HG03378 (cell line): ENCODE data around the gene DHRS3.
"Not testable (repeated sequence)": the region's sequence is repeated elsewhere in the genome, so short reads cannot be mapped to it uniquely, and the experiment has no call there.

Experiments
- ATAC-seq: cut with Tn5 transposase; IDR thresholded peaks from one replicate; pipeline ENCODE4 v1.9.1; 2021; ENCODE audit warnings: mild to moderate bottlenecking, moderate library complexity; ENCODE audit not compliant: unreplicated experiment

Gene DHRS3, protein sequence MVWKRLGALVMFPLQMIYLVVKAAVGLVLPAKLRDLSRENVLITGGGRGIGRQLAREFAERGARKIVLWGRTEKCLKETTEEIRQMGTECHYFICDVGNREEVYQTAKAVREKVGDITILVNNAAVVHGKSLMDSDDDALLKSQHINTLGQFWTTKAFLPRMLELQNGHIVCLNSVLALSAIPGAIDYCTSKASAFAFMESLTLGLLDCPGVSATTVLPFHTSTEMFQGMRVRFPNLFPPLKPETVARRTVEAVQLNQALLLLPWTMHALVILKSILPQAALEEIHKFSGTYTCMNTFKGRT

DNA sequence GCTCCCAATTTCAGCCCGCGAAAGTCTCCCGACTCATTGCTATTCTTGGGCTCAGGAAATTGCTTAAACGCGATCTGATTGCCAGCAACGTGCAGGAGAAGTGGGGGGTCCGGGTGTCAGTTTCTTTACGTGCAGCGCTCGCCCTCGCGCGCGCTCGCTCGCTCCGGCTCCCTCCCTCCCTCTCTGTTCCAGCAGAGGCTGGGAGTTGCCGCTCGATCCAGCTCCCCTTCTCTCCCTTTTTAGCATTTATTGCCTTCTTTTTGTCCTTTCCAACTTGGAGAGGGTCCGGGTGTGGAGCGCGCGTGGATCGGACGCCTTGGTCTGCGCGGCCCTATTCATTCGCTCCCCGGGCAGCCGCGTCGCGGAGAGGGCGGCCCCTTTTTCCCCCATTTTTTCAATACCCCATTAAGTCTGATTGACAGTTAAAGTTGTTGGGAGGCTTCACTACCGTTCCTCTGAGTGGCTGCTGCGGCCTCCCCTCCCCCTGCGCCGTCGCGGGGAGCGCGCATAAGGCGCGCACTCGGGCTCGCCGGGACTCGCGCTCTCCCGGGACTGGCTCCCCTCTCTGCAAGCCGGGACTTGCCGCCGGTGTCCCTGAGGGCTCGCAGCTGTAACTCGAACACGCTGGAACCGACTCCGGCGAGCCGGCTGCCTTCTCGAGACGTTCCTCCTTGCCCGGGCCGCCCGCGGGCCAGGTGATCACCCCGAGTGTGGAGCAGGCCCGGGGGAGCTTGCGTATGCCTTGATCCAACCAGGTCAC, at the start of gene DHRS3:
Gene DHRS3 (minus strand): TSS at position 310 of the 760 bp plus-strand sequence. CDS start 862 bp downstream, outside the sequence.
- ATAC-seq: no peak

- ATAC-seq: no peak
Measured at GRCh38 chr1:12666141-12666735, 48.2 kb upstream of the DHRS3 start.

DNA sequence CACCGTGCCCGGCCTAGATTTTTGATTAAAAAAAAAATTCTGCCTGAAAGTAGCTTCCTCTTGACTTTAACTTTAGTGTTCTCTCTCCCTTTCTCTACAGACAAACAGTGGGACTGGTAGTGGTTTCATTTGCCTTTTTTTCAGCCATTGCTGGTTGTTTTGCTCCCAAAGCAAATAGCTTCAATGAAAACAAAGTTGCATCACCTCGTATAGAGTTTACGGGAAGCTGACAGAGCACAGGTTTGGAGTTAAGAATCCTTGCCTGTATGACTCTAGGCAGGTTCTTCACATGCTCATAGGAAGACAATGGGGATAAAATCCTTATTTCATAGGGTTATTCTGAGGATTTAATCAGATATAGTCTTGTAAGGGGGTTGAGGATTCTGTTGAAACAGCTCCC, 47.5 kb upstream of the DHRS3 start:
- no peak for ATAC-seq

GRCh38 chr1:12662556-12662955, 44.5 kb upstream of the DHRS3 start:
- no peak for ATAC-seq

GRCh38 chr1:12661606-12662219, 43.7 kb upstream of the DHRS3 start:
- no peak for ATAC-seq

- ATAC-seq: no peak
Measured at GRCh38 chr1:12658531-12659453, 40.8 kb upstream of the DHRS3 start.

- not testable (repeated sequence) for ATAC-seq
Measured at GRCh38 chr1:12657885-12658512, 40.0 kb upstream of the DHRS3 start.

DNA sequence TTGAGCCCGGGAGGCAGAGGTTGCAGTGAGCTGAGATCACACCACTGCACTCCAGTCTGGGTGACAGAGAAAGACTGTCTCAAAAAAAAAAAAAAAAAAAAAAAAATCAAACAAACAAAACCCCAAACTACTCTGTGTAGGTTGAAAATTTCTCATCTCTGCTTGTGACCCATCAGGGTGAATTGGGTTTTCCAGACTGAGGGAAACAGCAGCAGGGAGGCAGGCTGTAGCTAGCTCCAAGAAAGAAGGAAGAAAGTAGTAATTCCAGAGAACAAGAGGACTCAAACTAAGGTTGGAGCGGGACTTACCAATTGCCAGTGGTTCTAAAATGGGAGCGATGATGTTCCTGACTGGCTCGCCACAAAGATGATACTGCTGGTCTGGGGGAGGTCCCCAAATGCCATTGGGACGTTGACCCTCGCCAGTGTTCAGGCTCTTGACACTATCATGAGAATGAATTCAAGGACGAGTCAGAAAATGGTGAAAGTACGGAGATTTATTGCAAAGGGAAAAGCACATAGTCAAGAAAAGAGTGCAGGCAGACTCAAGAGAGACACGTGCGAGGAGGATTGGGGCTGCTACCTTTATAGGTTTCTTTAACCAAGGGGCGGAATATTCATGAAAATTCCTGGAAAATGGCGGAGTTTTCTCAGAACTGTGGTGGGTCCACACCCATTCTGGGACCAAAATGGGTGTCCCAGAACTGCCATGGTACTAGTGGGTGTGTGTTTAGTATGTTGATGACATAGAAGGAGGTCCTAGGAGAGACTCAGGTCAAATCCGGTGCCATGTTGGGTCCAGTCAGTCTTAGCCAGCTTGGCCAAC, 39.3 kb upstream of the DHRS3 start:
- ATAC-seq: no peak

- ATAC-seq: no peak
Measured at GRCh38 chr1:12656575-12656974, 38.6 kb upstream of the DHRS3 start.

DNA sequence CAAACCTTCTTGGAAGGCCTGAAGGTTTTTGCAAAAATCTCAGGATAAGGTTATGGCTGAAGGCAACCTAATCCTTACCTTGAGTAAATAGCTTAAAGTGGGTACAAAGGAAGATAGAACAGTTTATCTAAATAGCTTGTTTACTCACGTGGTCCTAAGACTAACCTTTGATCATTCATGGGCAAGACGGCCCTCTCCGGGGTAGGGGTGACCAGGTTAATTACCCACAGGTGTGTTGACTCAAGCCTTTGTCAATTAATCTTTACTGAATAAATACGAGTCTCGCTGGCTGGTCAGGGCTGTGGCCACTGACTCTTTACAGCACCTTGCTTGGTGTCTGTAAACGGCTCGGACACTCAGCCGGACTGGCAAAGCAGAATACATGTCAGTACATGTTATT, 36.6 kb upstream of the DHRS3 start:
- no peak for ATAC-seq

DNA sequence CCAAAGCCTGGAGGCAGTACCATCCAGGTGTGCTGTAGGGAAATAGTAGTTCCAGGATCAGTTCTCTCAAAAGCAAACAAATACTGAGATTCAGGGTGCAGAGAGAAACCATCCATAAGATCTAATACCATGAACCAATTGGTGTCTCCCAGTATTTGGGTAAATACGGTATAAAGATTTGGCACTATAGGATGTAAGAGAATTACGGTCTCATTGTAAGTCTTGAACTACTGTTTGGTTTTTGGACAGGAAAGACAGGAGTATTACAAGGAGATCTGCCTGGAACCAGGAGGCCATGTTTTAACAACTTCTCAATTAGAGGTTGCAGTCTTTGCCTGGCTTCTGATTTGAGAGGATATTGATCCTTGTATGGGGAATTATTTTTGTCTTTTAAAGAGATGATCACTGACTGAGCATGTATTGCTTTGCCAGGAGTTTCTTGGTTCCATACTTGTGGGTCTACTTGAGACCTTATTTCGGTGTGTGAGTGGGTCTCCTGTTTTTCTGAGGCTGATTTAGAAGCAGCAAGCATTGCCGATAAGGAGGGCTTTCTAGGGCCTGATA, 36.1 kb upstream of the DHRS3 start:
- ATAC-seq: no peak

GRCh38 chr1:12649971-12650421, 32.0 kb upstream of the DHRS3 start:
- ATAC-seq: no peak

DNA sequence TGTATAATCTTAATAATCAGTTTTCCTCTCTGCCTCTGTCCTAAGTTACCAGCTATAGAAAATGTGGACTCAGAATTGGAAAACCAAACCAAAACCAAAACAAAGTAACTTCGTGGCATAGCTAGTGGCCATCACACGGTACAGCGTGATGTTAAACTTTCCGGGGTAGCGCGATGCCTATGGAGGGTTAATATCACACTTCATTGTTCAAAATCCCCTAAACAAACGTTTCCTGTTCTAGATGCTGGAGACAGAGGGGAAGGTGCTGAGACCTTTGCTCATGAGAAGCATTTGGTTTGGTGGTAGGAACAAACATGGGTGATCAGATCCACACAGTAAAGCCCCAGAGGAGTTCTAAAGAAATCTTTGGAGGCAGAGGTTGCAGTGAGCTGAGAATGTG, 30.7 kb upstream of the DHRS3 start:
- ATAC-seq: no peak

DNA sequence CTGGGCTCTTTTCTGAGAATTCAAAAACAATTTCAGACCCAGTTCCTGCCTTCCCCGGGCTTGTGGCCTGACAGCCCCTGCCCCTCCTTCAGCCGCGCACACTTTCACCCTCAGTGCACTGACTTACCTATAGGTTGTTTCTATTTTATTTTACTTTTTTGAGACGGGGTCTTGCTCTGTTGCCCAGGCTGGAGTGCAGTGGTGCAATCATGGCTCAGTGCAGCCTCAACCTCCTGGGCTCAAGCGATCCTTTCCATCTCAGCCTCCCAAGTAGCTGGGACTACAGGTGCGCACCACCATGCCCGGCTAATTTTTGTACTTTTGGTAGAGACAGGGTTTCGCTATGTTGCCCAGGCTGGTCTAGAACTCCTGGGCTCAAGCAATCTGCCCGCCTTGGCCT, 27.4 kb upstream of the DHRS3 start:
- ATAC-seq: not testable (repeated sequence)

DNA sequence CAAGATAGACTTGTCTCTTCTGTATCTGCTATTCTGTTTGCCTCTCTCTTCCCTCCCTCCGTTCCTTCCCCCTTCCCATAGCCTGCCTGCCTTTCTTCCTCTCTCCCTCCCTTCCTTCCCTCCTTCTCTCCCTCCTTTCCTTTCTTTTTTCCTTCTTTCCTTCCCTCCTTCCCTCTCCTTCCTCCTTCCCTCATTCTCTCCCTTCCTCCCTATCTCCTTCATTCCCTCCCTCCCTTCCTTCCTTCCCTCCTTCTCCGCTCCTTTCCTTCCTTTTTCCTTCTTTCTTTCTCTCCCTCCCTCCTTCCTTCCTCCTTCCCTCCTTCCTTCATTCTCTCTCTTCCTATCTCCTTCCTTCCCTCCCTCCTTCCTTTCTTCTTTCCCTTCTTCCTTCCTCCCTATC, 26.8 kb upstream of the DHRS3 start:
- no peak for ATAC-seq

- no peak for ATAC-seq
Measured at GRCh38 chr1:12644237-12644636, 26.2 kb upstream of the DHRS3 start.

DNA sequence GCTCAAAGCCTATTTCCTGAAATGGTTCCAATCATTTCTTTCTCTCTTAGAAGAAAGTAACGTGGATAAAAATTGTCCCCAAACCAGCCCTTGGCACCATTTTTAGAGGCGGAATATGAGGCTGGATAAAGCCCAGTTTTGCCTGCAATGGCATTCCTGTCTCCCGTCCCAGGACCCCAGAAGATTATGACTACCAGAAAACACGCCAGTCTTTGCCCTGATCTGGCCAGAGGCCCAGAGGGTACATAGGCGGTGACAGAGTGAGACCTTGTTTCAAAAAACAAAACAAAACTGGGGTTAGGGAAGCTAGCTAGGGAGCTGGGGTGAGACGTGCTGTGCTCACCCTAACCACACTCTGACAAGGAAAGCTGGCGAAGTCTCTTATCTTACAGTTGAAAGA, 25.8 kb upstream of the DHRS3 start, which contains the start of gene AADACL4:
Gene AADACL4 (plus strand): TSS at position 301 of the 400 bp plus-strand sequence. CDS start 462 bp downstream, outside the sequence.
- ATAC-seq: no peak

- no peak for ATAC-seq
Measured at GRCh38 chr1:12643079-12643478, 25.1 kb upstream of the DHRS3 start.

GRCh38 chr1:12640958-12641272, 22.9 kb upstream of the DHRS3 start:
- no peak for ATAC-seq
